ENCODE results near the gene GABRA4. TPM values are rescaled to one million over a fixed set of nuclear protein-coding genes. Genes with fewer than 3 reads are reported as not detected.

The GABRA4 gene
- total RNA-seq, 2 donors from 2014 or later = 0.28 TPM; not detected in 1

GRCh38 chr4:46980851-46981250 is 12.5 kb downstream of the GABRA4 start:
- intact Hi-C loops (cut with DNase I) = no loop called here
- Histone ChIP-seq H3K4me1 (replicated peaks) (no peaks in the 10 kb centered on the region), H3K27me3 (replicated peaks; ENCODE audit: insufficient read depth) (no peaks in the 10 kb centered on the region), H3K9me3 (no peaks in the 10 kb centered on the region), H3K36me3 (no peaks in the 10 kb centered on the region), H3K4me3 (no peak overlapping the region), H3K27ac (no peak overlapping the region)
- no peak for TF ChIP-seq POLR2A (IDR thresholded peaks at IDR 0.05)
- no peak for TF ChIP-seq POLR2AphosphoS5 (IDR thresholded peaks at IDR 0.05)
- TF ChIP-seq CTCF (IDR thresholded peaks at IDR 0.05) = no peak
- no peak for DNase-seq (ENCODE audit: low spot score)
- 70% methylated on average over 4 of the region's 4 CpGs for WGBS

- intact Hi-C loops (cut with DNase I) = no loop called here
- H3K36me3 ChIP-seq = no peaks in the 10 kb centered on the region
- H3K27ac ChIP-seq = no peak overlapping the region
- H3K4me1 ChIP-seq (replicated peaks) = no peaks in the 10 kb centered on the region
- TF ChIP-seq POLR2AphosphoS5 (IDR thresholded peaks at IDR 0.05) = no peak
- no peak for TF ChIP-seq CTCF (IDR thresholded peaks at IDR 0.05)
- no peak for TF ChIP-seq POLR2A (IDR thresholded peaks at IDR 0.05)
- WGBS = 37% methylated on average over 4 of the region's 4 CpGs
- no peaks in the 10 kb centered on the region for H3K9me3 ChIP-seq
- H3K4me3 ChIP-seq = no peak overlapping the region
- no peak for DNase-seq (ENCODE audit: low spot score)
- H3K27me3 ChIP-seq (replicated peaks; ENCODE audit: insufficient read depth) = no peaks in the 10 kb centered on the region
Observed at GRCh38 chr4:46979726-46980125, 13.7 kb downstream of the GABRA4 start.

- DNase-seq (ENCODE audit: low spot score) = no peak
- Histone ChIP-seq H3K27ac (no peak overlapping the region), H3K9me3 (no peaks in the 10 kb centered on the region), H3K36me3 (no peaks in the 10 kb centered on the region), H3K4me3 (no peak overlapping the region), H3K4me1 (replicated peaks) (no peaks in the 10 kb centered on the region), H3K27me3 (replicated peaks; ENCODE audit: insufficient read depth) (no peaks in the 10 kb centered on the region)
- 14% methylated on average over 2 of the region's 2 CpGs for WGBS
- TF ChIP-seq CTCF (IDR thresholded peaks at IDR 0.05) (no peak), POLR2A (IDR thresholded peaks at IDR 0.05) (no peak), POLR2AphosphoS5 (IDR thresholded peaks at IDR 0.05) (no peak)
- intact Hi-C loops (cut with DNase I) = no loop called here
Observed at GRCh38 chr4:46979283-46979682, 14.1 kb downstream of the GABRA4 start.

GRCh38 chr4:46977245-46977644 is 16.1 kb downstream of the GABRA4 start:
- Histone ChIP-seq H3K27me3 (replicated peaks; ENCODE audit: insufficient read depth) (no peaks in the 10 kb centered on the region), H3K27ac (no peak overlapping the region), H3K9me3 (no peaks in the 10 kb centered on the region), H3K4me3 (no peak overlapping the region), H3K4me1 (replicated peaks) (no peaks in the 10 kb centered on the region), H3K36me3 (no peaks in the 10 kb centered on the region)
- WGBS = 88% methylated on average over 2 of the region's 2 CpGs
- no peak for DNase-seq (ENCODE audit: low spot score)
- intact Hi-C loops (cut with DNase I) = no loop called here
- TF ChIP-seq CTCF (IDR thresholded peaks at IDR 0.05) (no peak), POLR2A (IDR thresholded peaks at IDR 0.05) (no peak), POLR2AphosphoS5 (IDR thresholded peaks at IDR 0.05) (no peak)

- intact Hi-C loops (cut with DNase I) = no loop called here
- no peak overlapping the region for H3K4me3 ChIP-seq
- H3K27ac ChIP-seq = no peak overlapping the region
- no peaks in the 10 kb centered on the region for H3K36me3 ChIP-seq
- 75% methylated on average over 4 of the region's 4 CpGs for WGBS
- no peaks in the 10 kb centered on the region for H3K27me3 ChIP-seq (replicated peaks; ENCODE audit: insufficient read depth)
- no peak for TF ChIP-seq POLR2A (IDR thresholded peaks at IDR 0.05)
- TF ChIP-seq CTCF (IDR thresholded peaks at IDR 0.05) = no peak
- TF ChIP-seq POLR2AphosphoS5 (IDR thresholded peaks at IDR 0.05) = no peak
- H3K4me1 ChIP-seq (replicated peaks) = no peaks in the 10 kb centered on the region
- DNase-seq (ENCODE audit: low spot score) = no peak
- no peaks in the 10 kb centered on the region for H3K9me3 ChIP-seq
Observed at GRCh38 chr4:46975812-46976553, 17.4 kb downstream of the GABRA4 start.
